ENCODE data around the gene SMIM23.

Gene SMIM23

GRCh38 chr5:171766875-171767274 lies 18.7 kb upstream of the SMIM23 start:
- TF ChIP-seq, protein P1, sequence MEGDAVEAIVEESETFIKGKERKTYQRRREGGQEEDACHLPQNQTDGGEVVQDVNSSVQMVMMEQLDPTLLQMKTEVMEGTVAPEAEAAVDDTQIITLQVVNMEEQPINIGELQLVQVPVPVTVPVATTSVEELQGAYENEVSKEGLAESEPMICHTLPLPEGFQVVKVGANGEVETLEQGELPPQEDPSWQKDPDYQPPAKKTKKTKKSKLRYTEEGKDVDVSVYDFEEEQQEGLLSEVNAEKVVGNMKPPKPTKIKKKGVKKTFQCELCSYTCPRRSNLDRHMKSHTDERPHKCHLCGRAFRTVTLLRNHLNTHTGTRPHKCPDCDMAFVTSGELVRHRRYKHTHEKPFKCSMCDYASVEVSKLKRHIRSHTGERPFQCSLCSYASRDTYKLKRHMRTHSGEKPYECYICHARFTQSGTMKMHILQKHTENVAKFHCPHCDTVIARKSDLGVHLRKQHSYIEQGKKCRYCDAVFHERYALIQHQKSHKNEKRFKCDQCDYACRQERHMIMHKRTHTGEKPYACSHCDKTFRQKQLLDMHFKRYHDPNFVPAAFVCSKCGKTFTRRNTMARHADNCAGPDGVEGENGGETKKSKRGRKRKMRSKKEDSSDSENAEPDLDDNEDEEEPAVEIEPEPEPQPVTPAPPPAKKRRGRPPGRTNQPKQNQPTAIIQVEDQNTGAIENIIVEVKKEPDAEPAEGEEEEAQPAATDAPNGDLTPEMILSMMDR (IDR thresholded peaks at IDR 0.05; ENCODE audit: low read depth, low read length): no peak
- no peak for DNase-seq (ENCODE audit: low read depth in 2 of 2)
- no peak overlapping the region for H3K4me3 ChIP-seq (replicated peaks in 1 of 2; ENCODE audit: low read depth in 2 of 2, low read length in 2 of 2)

GRCh38 chr5:171770153-171770552 lies 15.5 kb upstream of the SMIM23 start:
- DNase-seq (ENCODE audit: low read depth in 2 of 2): no peak
- no peak overlapping the region for H3K4me3 ChIP-seq (replicated peaks in 1 of 2; ENCODE audit: low read depth in 2 of 2, low read length in 2 of 2)
- TF ChIP-seq, protein P1 (IDR thresholded peaks at IDR 0.05; ENCODE audit: low read depth, low read length): no peak

DNA sequence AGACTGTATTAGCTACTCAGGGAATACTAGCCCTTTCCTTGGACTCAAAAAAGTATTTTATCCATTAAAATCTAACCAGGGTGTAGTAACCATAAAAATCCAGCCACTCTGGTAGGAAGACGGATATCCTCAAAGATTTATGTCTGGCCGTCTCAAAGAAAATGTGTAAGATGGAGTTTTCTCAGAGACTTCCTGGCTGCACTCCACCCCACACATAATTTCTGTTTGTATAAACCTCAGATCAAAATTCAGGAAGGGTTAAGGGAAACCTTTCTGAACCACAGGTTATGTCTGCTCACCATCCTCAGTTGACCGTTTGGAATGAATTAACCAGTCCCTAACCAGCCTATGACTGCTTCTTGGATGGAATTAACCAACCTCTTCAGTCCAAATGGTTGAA lies 13.8 kb upstream of the SMIM23 start:
- DNase-seq (ENCODE audit: low read depth in 2 of 2): no peak
- TF ChIP-seq, protein P1 (IDR thresholded peaks at IDR 0.05; ENCODE audit: low read depth, low read length): no peak
- no peak overlapping the region for H3K4me3 ChIP-seq (replicated peaks in 1 of 2; ENCODE audit: low read depth in 2 of 2, low read length in 2 of 2)

DNA sequence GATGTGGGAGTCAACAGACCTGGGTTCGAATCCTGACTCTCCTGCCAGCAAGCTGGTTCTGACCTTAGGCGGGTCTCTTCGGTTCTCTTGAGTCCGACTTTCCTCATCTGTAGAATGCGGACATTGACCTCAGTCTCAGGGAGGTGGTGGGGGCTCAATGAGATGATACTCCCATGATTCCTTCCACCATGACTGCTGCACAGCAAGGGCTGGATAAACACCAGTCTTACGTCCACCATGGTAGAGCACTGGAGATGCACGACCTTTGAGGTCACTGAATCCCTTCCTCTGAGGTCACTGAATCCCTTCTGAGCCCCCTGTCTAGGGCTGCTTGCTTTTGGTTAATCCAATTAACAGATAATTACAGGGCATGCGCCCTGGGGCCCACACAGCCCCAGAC lies 12.5 kb upstream of the SMIM23 start:
- H3K4me3 ChIP-seq (replicated peaks in 1 of 2; ENCODE audit: low read depth in 2 of 2, low read length in 2 of 2): no peak overlapping the region
- TF ChIP-seq, protein P1 (IDR thresholded peaks at IDR 0.05; ENCODE audit: low read depth, low read length): no peak

DNA sequence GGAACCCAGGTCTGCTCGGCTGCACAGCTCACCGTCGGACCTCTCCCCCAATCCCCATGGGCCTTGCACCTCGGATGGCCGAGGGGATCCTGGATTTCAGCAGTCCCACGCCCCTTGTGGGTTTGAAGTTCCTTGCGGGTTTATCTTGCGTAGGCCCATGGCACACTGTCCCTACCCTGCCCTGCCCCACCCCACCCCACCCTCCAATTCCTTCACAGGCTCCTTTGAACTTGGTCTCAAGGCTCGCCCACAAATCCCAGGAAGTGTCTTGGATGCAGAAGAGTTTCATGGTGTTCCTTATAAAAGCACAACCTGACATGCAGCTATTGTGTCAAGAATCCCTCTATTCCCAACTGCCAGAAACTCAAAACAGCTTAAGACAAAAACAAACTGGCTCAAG lies 11.2 kb upstream of the SMIM23 start:
- DNase-seq (ENCODE audit: low read depth in 2 of 2): no peak
- TF ChIP-seq, protein P1 (IDR thresholded peaks at IDR 0.05; ENCODE audit: low read depth, low read length): no peak

More for the DNA sequence above, 12.5 kb upstream of the SMIM23 start:
- DNase-seq (ENCODE audit: low read depth in 2 of 2): no peak

DNA sequence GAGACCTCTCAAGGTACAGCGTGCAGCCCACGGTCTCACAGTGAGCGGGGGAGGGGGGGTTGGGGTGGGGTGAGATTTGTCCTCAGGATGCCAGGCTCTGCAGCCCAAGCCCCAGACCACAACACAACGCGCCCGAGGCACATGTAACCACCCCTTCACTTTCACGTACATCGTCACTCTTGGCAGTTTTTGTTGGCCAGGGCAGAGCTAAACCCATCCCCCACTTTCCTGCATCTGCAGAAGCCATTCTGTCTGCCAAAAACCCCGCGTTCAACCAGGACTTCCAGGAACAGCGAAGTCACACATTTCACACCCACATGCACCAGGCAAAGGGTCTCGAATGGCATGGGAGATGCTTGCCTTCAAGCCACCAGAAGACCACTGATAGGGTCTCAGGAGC lies 9.4 kb upstream of the SMIM23 start:
- DNase-seq (ENCODE audit: low read depth in 2 of 2): no peak
- H3K4me3 ChIP-seq (replicated peaks in 1 of 2; ENCODE audit: low read depth in 2 of 2, low read length in 2 of 2): no peak overlapping the region
- TF ChIP-seq, protein P1 (IDR thresholded peaks at IDR 0.05; ENCODE audit: low read depth, low read length): no peak

More for the DNA sequence above, 11.2 kb upstream of the SMIM23 start:
- H3K4me3 ChIP-seq (replicated peaks in 1 of 2; ENCODE audit: low read depth in 2 of 2, low read length in 2 of 2): no peak overlapping the region

Data from cardiac fibroblast (primary cell).